H7 (cell line): ENCODE measurements around the gene ADSS1. TPM values are rescaled to one million over a fixed set of nuclear protein-coding genes. Genes with fewer than 3 reads are reported as not detected.

Source experiments
- DNase-seq: peaks from one replicate; pipeline ENCODE4 v3.0.0; 2012
- H3K27me3 ChIP-seq: 2 replicates; pipeline ENCODE4 v1.6.0; 2011; ENCODE audit warnings: mild to moderate bottlenecking, low read length; ENCODE audit not compliant: control insufficient read depth, insufficient read depth
- H3K36me3 ChIP-seq: replicated peaks from 2 replicates; pipeline ENCODE4 v1.5.1; 2011; ENCODE audit warnings: low read length; ENCODE audit not compliant: control insufficient read depth, insufficient read depth
- H3K4me3 ChIP-seq: 2 replicates; pipeline ENCODE4 v1.5.1; 2011; ENCODE audit warnings: low read depth, mild to moderate bottlenecking, control low read depth, low read length, moderate library complexity; ENCODE audit not compliant: insufficient read depth
- total RNA-seq: library from RNA; depleted of rRNA; stranded (reverse); fragments of >200 nt; shearing (Covaris generic); gene quantifications from 2 replicates; pipeline ENCODE4 v1.2.3, GENCODE V29; 2014

Gene ADSS1
- total RNA-seq, 1 experiment from 2014 or later = 10.3 TPM

DNA sequence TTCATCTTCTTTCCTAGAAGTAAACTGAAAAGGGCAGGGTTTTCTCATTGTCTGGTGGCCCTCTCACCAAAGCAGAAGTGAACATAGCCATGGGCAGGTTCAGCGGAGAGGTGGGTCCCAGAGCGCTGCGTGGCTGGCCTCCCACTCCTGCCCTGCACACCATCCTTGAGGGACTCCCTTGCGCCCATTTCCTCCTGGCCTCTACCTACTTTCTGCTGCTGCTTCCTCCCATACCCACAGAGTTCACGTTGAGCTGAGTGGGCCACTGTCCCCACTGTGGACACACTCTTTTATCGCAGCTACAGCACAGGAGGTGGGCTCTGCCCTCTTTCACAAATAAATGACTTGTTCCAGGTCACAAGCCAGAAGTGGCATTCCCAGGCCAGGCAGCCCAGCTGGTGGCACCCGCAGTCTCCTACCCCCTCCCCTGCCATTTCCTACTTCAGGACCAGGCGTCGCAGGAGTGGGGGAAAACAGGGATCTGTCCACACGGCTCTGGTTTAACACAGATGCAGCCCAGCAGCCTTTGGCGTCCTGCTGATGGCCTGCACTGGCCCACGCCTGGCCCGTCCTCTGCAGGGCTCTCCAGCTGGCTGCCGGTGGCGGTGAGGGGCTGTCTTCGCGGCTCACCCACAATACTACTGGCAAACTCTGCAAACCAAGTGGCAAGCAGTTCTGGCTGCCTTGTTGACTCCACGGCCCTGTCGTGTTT lies 33.8 kb downstream of the ADSS1 start:
- H3K36me3 ChIP-seq = peaks cover 20% of the 10 kb centered on the region

DNA sequence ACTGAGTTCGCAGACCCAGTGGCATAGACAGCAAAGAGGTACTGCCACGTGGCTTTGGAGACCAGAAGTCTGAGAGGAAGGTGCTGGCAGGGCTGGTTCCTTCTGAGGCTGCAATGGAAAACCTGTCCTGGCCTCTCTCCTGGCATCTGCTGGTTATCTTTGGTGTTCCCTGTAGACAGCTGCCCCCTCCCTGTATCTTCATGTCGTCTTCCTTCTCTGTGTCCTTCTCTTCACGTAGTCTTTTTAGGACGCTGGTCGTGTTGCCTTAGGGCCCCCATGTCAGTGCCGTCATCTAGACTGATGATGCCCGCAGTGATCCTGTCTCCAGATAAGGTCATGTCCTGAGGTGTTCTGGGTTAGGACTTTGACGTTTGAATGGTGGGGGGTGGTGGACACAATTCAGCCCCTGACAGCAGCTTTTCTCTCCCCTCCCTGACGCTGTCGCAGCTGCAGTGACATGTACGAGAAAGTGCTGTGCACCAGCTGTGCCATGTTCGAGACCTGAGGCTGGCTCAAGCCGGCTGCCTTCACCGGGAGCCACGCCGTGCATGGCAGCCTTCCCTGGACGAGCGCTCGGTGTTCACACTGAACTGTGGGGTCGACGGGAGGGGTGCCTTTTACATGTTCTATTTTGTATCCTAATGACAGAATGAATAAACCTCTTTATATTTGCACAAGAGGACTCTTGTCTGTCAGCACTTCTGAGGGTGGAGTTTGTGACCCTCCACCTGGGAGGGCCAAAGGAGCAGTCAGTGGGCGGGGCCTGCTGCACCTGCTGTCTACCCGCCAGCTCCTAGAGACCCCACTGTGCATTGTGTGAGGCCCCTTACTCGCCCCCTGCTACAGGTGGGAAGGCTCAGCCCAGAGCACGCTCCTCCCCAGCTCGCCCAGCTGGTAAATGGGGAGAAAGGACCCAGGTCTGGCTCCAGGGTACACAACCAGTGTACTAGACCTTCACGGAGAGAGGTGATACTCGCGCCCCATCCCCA lies 35.2 kb downstream of the ADSS1 start:
- peaks cover 20% of the 10 kb centered on the region for H3K36me3 ChIP-seq
- no peak overlapping the region for H3K4me3 ChIP-seq
- H3K27me3 ChIP-seq = no peaks in the 10 kb centered on the region
- DNase-seq = no peak

More for the DNA sequence above, 33.8 kb downstream of the ADSS1 start:
- Histone ChIP-seq H3K4me3 (no peak overlapping the region), H3K27me3 (no peaks in the 10 kb centered on the region)
- DNase-seq = no peak

- DNase-seq = no peak
- no peaks in the 10 kb centered on the region; the same call in 1 of the 2 replicates for H3K36me3 ChIP-seq
- H3K4me3 ChIP-seq = no peak overlapping the region
- no peaks in the 10 kb centered on the region for H3K27me3 ChIP-seq
Measured at GRCh38 chr14:104765517-104765916, 41.5 kb downstream of the ADSS1 start.

- no peak for DNase-seq
- H3K4me3 ChIP-seq = peak overlapping the region; percentile 8; the same call in 1 of the 2 replicates
Measured at GRCh38 chr14:104766256-104766862, 42.3 kb downstream of the ADSS1 start.

GRCh38 chr14:104766863-104767633 lies 43.0 kb downstream of the ADSS1 start:
- peaks cover 9% of the 10 kb centered on the region for H3K36me3 ChIP-seq
- H3K4me3 ChIP-seq = 0 out of 2 replicates have a peak overlapping the region, but pooled peaks have one; percentile 8
- no peak for DNase-seq
- no peaks in the 10 kb centered on the region for H3K27me3 ChIP-seq

More at GRCh38 chr14:104766256-104766862, 42.3 kb downstream of the ADSS1 start:
- Histone ChIP-seq H3K27me3 (no peaks in the 10 kb centered on the region), H3K36me3 (peaks cover 3% of the 10 kb centered on the region)

- H3K27me3 ChIP-seq = no peaks in the 10 kb centered on the region
- DNase-seq = no peak
- H3K4me3 ChIP-seq = no peak overlapping the region
- peaks cover 11% of the 10 kb centered on the region for H3K36me3 ChIP-seq
Measured at GRCh38 chr14:104767634-104767918, 43.5 kb downstream of the ADSS1 start.

DNA sequence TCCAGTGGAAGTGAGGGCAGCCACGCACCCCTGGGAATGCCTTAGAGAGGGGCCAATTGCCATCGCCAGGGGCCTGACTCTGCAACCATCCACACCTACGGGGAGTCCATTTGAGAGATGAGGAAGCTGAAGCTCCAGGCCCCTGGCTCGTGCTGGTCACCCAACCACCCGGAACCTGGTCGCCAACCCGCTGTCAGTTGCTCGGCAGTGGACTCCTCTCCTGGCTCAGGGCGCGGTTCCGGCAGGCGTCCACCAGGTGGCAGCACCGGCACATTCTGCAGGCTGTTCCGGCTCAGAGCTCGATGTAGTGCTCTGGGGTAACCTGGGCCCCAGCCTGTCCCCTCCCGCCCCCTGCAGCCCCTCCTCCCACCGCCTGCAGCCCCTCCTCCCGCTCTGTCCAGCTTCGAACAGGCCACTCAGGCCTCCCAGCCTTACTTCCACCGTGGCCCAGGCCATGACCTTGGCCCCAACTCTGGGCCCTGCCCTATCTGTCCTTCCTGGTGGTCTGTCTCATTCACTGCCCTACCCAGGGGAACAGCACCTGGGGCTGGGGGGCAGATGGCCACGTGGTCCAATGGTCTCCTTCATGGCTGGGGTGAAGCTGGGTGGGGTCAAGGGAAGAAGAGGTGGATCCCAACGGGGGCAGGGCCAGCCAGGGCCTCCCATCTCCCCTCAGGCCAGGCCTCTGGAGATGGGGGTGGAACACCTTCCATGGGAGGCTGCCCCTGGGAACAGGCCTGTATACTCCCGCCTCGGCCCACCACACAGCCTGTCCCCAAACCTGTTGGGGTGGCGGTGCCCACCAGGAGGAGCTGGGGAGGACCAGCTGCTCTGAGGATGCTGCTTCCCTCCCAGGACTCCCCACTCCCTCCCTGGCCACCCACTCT lies 44.7 kb downstream of the ADSS1 start:
- Histone ChIP-seq H3K27me3 (no peaks in the 10 kb centered on the region), H3K4me3 (no peak overlapping the region; the same call in 1 of the 2 replicates), H3K36me3 (peaks cover 16% of the 10 kb centered on the region)
- peak; percentile 99 for DNase-seq

GRCh38 chr14:104769324-104770071 lies 45.5 kb downstream of the ADSS1 start:
- DNase-seq = peak; percentile 63
- Histone ChIP-seq H3K36me3 (peaks cover 16% of the 10 kb centered on the region), H3K27me3 (no peaks in the 10 kb centered on the region), H3K4me3 (no peak overlapping the region)

DNA sequence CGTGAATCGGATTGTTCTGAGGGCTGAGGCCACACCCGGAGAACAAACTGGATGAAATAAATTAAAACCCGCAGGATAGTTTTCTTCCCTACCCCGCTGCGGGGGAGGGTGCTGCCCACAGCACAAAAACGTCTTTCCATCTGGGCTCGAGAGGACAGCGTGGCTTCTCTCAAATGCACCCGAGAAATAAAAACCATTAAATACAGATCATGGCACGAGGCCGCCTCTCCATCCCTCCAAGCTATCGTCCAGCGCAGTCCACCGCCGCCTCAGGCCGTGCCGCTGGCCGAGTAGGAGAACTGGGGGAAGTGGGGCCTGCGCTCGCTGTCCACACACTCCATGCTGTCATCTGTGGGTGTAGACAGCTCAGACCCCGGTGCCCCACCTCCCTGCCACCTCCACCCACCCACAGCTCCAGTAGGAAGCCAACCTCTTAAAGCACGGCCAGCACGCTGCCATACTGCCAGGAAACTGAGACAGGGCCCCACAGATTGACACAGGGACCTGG lies 46.1 kb downstream of the ADSS1 start:
- no peak for DNase-seq
- no peak overlapping the region for H3K4me3 ChIP-seq
- peaks cover 16% of the 10 kb centered on the region for H3K36me3 ChIP-seq
- no peaks in the 10 kb centered on the region for H3K27me3 ChIP-seq

DNA sequence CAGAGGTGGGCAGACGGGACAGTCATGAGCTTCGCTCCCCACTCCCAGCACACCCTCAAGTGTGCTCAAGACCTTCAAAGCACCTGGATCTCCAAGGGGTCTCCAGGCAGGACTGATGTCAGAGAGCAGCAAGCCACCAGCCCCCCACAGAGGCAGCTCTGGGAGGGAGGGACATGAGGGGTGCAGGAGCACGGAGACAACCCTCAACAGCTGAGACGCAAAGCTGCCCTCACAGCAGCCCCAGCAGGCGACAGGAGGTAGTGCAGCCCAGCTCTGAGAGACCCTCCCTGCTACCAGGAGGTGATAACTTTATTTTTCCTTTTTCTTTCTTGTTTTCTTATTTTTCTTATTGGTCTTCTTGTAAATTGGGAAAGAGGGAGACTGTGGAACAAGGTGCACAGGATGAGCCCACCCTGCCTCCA lies 46.8 kb downstream of the ADSS1 start:
- peaks cover 16% of the 10 kb centered on the region for H3K36me3 ChIP-seq
- H3K27me3 ChIP-seq = no peaks in the 10 kb centered on the region
- no peak for DNase-seq
- H3K4me3 ChIP-seq = no peak overlapping the region

- Histone ChIP-seq H3K4me3 (no peak overlapping the region), H3K27me3 (no peaks in the 10 kb centered on the region), H3K36me3 (peaks cover 16% of the 10 kb centered on the region)
- no peak for DNase-seq
Measured at GRCh38 chr14:104771374-104771773, 47.3 kb downstream of the ADSS1 start.

- Histone ChIP-seq H3K27me3 (no peaks in the 10 kb centered on the region), H3K36me3 (peaks cover 16% of the 10 kb centered on the region), H3K4me3 (no peak overlapping the region)
- DNase-seq = no peak
Measured at GRCh38 chr14:104771918-104772706, 48.1 kb downstream of the ADSS1 start.
